Liver (tissue), 3 donors: ENCODE data around the gene SRRM1.

Experiments used
- EGR1 ChIP-seq, 2 donors: IDR thresholded peaks; 2 replicates each; pipeline ENCODE4 v1.6.1; 2016 to 2018; ENCODE audit warnings: antibody characterized with exemption in 2 of 2, low read depth in 2 of 2
- RAD21 ChIP-seq, 2 donors: IDR thresholded peaks; 2 replicates each; pipeline ENCODE4 v1.6.1; 2016; ENCODE audit warnings: antibody characterized with exemption in 2 of 2, mild to moderate bottlenecking in 2 of 2
- TF ChIP-seq, protein P1 (sequence below): fragments of 150-350 bp; IDR thresholded peaks from 2 replicates; pipeline ENCODE4 v1.5.1; 2017; ENCODE audit warnings: improper control_type of control experiment, low read depth, low read length; ENCODE audit not compliant: missing input control
- TF ChIP-seq, protein P2 (sequence below): IDR thresholded peaks from 2 replicates; pipeline ENCODE4 v1.6.1; 2016; ENCODE audit warnings: antibody characterized with exemption
- donor health status: healthy.
- donor health status: healthy.

DNA sequence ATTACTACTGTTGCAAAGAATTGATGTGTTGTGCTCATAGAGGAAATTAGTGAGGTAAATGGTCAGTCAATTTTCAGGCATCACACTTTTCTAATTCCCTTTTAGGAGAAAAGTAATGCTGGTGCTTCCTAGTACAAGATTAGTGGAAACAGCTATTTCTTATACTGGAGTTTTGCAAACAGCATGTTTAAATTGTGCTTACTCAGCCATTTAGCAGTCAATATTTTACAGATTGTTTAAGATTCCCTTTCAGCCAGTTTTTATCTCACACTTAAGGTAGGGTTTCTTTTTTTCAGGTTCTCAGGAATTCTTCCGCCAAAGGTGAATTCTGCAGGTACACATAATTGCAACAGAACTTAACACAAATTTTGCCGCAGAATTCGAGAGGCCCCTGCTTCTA is 10.9 kb downstream of the SRRM1 start:
- TF ChIP-seq, protein P1, sequence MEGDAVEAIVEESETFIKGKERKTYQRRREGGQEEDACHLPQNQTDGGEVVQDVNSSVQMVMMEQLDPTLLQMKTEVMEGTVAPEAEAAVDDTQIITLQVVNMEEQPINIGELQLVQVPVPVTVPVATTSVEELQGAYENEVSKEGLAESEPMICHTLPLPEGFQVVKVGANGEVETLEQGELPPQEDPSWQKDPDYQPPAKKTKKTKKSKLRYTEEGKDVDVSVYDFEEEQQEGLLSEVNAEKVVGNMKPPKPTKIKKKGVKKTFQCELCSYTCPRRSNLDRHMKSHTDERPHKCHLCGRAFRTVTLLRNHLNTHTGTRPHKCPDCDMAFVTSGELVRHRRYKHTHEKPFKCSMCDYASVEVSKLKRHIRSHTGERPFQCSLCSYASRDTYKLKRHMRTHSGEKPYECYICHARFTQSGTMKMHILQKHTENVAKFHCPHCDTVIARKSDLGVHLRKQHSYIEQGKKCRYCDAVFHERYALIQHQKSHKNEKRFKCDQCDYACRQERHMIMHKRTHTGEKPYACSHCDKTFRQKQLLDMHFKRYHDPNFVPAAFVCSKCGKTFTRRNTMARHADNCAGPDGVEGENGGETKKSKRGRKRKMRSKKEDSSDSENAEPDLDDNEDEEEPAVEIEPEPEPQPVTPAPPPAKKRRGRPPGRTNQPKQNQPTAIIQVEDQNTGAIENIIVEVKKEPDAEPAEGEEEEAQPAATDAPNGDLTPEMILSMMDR, result no peak
- no peak for TF ChIP-seq EGR1 (IDR thresholded peaks at IDR 0.05; ENCODE audit: low read depth in 2 of 2)
- TF ChIP-seq RAD21 (IDR thresholded peaks at IDR 0.05), result no peak
- TF ChIP-seq, protein P2, sequence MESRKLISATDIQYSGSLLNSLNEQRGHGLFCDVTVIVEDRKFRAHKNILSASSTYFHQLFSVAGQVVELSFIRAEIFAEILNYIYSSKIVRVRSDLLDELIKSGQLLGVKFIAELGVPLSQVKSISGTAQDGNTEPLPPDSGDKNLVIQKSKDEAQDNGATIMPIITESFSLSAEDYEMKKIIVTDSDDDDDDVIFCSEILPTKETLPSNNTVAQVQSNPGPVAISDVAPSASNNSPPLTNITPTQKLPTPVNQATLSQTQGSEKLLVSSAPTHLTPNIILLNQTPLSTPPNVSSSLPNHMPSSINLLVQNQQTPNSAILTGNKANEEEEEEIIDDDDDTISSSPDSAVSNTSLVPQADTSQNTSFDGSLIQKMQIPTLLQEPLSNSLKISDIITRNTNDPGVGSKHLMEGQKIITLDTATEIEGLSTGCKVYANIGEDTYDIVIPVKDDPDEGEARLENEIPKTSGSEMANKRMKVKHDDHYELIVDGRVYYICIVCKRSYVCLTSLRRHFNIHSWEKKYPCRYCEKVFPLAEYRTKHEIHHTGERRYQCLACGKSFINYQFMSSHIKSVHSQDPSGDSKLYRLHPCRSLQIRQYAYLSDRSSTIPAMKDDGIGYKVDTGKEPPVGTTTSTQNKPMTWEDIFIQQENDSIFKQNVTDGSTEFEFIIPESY, result no peak
